GM21737 (cell line): ENCODE data around the gene KIAA0319L.

ENCODE experiments used
- ATAC-seq: cut with Tn5 transposase; IDR thresholded peaks from one replicate; pipeline ENCODE4 v1.9.1; 2021; ENCODE audit warnings: mild to moderate bottlenecking, moderate library complexity; ENCODE audit not compliant: unreplicated experiment

KIAA0319L gene

GRCh38 chr1:35451125-35451528 lies 106.1 kb downstream of the KIAA0319L start:
- no peak for ATAC-seq

- ATAC-seq = no peak
Measured at GRCh38 chr1:35449334-35450008, 107.7 kb downstream of the KIAA0319L start.

GRCh38 chr1:35448344-35448801 lies 108.8 kb downstream of the KIAA0319L start:
- ATAC-seq = no peak

GRCh38 chr1:35447278-35447677 lies 109.9 kb downstream of the KIAA0319L start:
- ATAC-seq = no peak

GRCh38 chr1:35444519-35444774 lies 112.8 kb downstream of the KIAA0319L start:
- no peak for ATAC-seq

- no peak for ATAC-seq
Measured at GRCh38 chr1:35443768-35444518, 113.3 kb downstream of the KIAA0319L start.

GRCh38 chr1:35442734-35443133 lies 114.5 kb downstream of the KIAA0319L start:
- no peak for ATAC-seq

- ATAC-seq = no peak
Measured at GRCh38 chr1:35441926-35442579, 115.2 kb downstream of the KIAA0319L start.

DNA sequence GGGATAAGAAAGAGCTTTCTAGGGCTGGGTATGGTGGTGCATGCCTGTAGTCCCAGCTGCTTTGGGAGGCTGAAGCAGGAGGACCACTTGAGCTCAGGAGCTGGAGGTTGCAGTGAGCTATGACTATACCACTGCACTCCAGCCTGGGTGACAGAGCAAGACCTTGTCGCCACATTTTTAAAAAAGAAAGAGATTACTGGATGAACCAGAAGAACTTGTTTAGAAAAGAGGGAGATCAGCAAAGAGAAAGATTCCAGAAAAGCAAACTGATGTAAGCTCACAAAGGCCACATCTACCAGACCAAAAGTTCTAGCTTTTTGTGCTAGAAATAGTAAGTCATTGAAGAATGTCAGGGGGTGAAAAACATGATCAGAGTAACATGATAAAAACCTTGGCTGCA lies 117.6 kb downstream of the KIAA0319L start:
- ATAC-seq = no peak

GRCh38 chr1:35437200-35437599 lies 120.0 kb downstream of the KIAA0319L start:
- no peak for ATAC-seq

DNA sequence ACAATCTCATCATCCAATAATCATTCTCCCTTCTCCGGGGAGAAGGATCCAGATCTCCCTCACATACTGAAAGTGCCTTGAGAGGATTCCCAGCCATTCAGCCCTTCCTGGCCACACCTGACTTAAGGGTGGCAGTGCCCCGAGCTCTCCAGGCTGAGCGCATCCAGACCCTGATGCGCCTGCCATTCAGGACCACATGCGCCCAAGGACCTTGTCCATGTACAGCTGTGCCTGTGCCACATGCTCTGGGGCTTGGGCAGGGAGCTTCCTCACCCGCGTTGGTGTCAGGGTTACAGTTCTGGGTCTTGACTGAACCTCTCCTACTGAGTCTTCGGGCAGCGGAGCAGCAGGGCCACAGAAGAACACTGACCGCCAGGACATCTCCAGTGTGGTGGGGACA lies 121.1 kb downstream of the KIAA0319L start:
- ATAC-seq = no peak

- ATAC-seq = no peak
Measured at GRCh38 chr1:35434703-35435102, 122.5 kb downstream of the KIAA0319L start.

GRCh38 chr1:35433714-35434113 lies 123.5 kb downstream of the KIAA0319L start:
- ATAC-seq = no peak

DNA sequence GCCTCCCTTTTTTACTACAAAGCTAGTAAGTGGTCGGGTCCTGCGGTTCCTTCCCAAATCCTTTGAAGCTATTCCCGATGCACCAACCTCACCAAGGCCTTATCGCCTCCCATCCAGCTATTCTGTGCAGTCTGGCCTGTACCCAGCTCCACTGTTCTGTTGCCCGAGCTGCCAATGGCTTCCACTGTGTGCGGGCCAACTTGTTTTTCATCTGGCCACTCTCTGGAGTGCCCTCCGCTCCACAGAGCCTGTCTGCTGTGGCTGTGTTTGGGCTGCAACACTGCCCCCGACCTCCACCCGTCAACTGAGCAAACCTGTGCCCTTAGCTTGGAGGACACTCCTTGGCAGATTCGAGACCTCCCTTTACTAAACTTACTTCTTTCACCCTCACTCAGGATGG lies 125.0 kb downstream of the KIAA0319L start:
- ATAC-seq = no peak

GRCh38 chr1:35431173-35431599 lies 126.0 kb downstream of the KIAA0319L start:
- ATAC-seq = no peak

DNA sequence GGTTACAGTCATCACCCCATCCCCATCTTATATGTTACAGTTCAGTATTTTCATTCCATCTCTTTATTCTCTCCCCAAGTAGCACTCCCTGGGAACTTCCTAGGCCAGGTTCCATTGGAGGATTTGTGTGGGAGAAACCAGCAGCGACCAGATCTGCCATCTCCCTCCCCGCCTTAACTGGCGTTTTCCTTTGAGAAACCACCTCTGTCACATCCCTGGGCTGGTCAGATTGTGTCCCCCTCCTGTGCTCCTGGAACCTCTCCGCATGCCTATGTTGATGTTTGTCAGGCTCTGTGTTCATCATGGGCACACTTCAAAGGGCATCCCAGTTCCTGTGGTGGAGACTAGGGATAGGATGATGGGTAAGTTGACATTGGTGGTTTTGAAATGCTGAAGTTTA lies 126.4 kb downstream of the KIAA0319L start:
- ATAC-seq = no peak

DNA sequence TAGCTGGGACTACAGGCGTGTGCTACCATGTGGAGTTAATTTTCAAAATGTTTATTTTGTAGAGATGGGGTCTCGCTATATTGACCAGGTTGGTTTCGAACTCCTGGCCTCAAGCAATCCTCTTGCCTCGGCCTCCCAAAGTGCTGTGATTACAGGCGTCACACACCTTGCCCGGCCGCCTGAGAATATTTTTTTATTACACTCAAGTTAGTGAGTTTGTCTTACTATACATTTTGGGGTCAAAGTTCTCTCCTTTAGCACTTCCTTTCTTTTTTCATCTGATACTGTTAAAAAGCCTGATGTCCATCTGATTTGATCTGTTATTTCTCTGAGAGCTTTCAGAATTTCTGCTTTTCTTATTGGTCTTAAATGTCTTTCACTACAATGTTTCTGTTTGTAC lies 128.8 kb downstream of the KIAA0319L start:
- no peak for ATAC-seq

- ATAC-seq = no peak
Measured at GRCh38 chr1:35426097-35426586, 131.1 kb downstream of the KIAA0319L start.

GRCh38 chr1:35408925-35409324 lies 148.3 kb downstream of the KIAA0319L start:
- ATAC-seq = no peak

GRCh38 chr1:35407743-35408142 lies 149.5 kb downstream of the KIAA0319L start:
- ATAC-seq = no peak

DNA sequence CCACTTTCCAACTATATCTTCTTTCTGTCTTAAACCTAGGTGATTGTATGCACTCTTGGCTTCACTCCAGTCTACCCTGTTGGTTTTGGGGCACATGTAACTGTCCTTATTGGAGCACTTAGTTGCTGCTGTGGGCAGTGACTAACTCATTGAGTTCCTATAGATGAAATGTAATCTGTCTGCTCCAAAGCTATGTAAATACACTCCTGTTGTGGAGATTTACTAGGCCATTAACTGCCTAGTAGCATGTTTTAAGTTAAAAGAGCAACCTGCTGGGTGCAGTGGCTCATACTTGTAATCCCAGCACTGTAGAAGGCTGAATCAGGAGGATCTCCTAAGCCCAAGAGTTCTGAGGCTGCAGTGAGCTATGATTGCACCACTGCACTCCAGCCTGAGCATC lies 151.1 kb downstream of the KIAA0319L start:
- ATAC-seq = no peak

- ATAC-seq = no peak
Measured at GRCh38 chr1:35401049-35401448, 156.2 kb downstream of the KIAA0319L start.
